ENCODE measurements around the gene MX2.

MX2 gene

DNA sequence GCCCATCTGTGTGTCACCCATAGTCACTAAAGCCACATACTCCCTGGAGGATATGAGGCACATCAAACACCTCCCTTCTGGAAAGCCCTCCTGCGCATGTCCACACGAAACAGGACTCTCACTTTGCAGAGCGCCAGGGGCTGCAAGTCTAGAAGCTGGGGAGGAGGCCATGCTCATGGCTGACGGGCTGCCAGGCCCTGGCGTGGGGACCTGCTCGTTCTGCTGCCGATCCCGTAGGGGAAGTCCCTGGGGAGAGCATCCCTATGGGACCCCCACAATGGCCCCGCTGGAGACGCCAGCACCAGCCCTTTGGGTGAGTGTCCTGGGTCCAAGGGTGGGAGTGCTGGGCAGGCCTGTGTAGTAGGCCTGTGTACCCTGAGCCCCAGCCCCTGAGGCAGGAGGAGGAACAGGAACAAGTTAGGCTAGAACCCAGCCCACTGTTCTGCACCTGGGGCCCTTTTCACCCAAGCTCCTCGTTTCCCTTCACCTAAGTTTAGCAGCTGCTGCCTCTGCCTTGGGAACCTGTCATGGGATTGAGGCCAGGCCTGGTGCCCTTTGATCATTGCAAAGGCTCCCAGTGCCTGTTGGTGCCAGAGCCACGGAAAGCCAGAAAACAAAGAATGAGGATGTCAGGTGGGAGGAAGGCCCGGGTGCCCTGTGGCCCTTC is 35.3 kb upstream of the MX2 start:
- TF ChIP-seq, protein P1, sequence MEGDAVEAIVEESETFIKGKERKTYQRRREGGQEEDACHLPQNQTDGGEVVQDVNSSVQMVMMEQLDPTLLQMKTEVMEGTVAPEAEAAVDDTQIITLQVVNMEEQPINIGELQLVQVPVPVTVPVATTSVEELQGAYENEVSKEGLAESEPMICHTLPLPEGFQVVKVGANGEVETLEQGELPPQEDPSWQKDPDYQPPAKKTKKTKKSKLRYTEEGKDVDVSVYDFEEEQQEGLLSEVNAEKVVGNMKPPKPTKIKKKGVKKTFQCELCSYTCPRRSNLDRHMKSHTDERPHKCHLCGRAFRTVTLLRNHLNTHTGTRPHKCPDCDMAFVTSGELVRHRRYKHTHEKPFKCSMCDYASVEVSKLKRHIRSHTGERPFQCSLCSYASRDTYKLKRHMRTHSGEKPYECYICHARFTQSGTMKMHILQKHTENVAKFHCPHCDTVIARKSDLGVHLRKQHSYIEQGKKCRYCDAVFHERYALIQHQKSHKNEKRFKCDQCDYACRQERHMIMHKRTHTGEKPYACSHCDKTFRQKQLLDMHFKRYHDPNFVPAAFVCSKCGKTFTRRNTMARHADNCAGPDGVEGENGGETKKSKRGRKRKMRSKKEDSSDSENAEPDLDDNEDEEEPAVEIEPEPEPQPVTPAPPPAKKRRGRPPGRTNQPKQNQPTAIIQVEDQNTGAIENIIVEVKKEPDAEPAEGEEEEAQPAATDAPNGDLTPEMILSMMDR (IDR thresholded peaks at IDR 0.05; ENCODE audit: extremely low read depth, missing control alignments): no peak

DNA sequence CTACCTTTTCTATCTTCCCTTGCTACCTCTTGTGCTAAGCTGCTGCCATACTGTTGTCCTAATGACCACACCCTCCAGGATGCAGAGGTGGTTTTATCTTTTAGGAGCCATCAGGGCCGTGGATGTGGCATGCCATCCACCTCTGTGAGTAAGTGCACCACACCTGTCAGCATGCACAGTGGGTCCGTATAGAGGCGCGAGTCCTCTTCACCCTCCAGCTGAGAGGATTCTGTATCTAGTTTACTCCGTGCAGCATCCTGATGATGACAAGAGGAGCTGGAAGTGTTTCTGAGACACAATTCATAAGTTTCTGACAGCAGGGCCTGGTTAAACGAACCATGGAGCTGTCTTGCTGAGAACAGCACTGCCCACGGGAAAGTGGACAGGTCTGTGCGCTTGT is 34.1 kb upstream of the MX2 start:
- DNase-seq (ENCODE audit: low spot score): no peak
- TF ChIP-seq, protein P1 (IDR thresholded peaks at IDR 0.05; ENCODE audit: extremely low read depth, missing control alignments): no peak

More for the DNA sequence above, 35.3 kb upstream of the MX2 start:
- DNase-seq (ENCODE audit: low spot score): no peak

DNA sequence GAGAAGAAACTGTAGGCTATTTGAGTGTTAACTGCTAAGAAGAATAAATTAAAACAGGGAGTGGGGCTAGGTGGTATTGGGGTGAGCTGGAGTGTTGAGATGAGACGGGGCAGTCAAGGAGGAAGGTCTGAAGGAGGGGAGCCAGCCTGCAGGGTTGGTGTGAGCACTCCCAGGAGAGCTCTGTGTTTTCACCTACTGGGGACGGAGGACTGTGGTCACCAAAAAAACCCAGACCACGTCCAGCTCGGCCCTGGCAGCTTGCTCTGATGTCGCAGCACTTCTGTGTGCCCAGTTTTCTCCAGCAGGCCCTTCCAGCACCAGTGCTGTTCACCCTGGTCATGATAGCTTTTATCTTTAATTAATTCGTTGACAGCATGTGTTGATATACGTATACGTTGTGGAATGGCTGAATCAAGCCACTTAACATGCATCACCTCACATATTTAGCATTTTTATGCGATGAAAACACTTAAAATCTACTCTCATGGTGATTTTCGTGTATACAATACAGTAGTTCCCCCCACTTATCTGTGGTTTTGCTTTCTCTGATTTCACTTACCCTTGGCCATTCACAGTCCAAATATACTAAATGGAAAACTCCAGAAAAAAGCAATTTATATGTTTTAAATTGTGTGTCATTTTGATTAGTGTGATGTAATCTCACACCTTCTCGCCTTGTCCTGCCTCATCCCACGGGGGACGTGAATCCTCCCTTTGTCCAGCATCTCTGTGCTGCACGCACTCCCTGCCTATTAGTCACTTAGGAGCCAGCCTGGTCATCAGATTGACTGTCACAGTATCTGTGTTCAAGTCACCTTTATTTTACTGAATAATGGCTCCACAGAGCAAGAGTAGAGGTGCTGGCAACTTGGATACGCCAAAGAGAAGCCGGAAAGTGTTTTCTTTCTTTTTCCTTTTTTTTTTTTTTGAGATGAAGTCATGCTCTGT is 32.9 kb upstream of the MX2 start:
- TF ChIP-seq, protein P1 (IDR thresholded peaks at IDR 0.05; ENCODE audit: extremely low read depth, missing control alignments): no peak
- no peak for DNase-seq (ENCODE audit: low spot score)

DNA sequence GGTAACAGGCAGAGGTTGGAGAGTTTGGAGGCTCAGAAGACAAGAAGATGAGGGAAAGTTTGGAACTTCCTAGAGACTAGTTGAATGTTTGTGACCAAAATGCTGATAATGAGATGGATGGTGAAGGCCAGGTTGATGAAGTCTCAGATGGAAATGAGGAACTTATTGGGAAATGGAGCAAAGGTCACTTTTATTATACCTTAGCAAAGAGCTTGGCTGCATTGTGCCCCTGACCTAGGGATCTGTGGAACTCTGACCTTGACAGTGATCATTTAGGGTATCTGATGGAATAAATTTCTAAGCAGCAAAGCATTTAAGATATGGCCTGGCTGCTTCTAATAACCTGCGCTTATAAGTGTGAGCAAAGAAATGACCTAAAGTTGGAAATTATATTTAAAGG is 28.1 kb upstream of the MX2 start:
- DNase-seq (ENCODE audit: low spot score): no peak
- TF ChIP-seq, protein P1 (IDR thresholded peaks at IDR 0.05; ENCODE audit: extremely low read depth, missing control alignments): no peak

DNA sequence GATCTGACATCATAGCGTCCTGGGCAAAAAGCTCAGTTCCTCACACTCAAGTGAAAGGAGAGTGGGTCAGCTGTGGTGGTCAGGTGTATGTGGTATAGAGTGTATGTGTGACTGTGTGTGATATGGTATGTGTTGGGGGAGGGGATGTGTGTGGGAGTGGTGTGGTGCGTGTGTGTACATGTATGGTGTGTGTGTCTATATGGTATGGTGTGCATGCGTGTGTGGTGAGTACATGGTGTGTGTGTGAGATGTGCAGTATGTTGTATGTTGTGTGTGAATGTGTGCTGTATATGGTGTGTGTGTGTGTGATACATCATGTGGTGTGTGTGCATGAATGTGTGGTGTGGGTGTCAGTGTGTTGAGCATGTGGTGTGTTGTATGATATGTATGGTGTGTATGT is 24.3 kb upstream of the MX2 start:
- TF ChIP-seq, protein P1 (IDR thresholded peaks at IDR 0.05; ENCODE audit: extremely low read depth, missing control alignments): no peak
- no peak for DNase-seq (ENCODE audit: low spot score)

DNA sequence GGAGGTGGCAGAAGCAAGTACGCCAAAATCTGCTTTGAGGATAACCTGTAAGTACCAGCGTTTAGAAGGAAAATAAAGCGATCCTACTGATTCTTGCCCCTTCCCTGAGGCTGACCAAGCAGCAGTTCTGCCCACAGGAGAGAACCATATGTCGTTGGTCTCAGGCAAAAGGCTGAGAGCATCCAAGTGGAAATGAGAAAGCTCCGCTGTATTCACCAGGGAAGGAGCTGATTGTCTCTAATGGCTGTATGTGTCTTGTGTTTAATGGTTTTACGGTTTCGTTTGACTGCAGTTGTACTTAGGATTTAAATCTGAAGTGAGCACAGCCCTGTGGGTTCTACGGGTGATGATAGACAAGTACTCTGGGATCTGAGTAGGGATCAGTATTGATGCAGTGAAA is 23.4 kb upstream of the MX2 start:
- TF ChIP-seq, protein P1 (IDR thresholded peaks at IDR 0.05; ENCODE audit: extremely low read depth, missing control alignments): no peak
- no peak for DNase-seq (ENCODE audit: low spot score)

DNA sequence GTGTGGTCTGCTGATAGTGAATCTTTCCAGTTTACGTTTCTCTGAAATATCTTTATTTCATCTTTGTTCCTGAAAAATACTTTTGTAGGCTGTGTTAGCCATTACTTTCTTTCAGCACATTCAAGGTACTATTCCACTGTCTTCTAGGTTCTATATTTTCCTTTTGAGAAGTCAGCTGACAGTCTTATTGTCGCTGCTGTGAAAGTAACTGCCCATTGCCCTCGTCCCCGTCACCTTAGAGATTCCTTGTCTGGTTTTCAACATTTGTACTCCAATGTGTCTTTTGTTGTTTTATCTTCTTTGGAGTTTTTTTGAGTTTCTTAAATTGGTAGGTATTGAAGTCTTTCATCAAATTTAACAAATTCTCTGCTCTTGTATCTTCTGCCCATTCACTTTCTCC is 19.8 kb upstream of the MX2 start:
- DNase-seq (ENCODE audit: low spot score): no peak
- TF ChIP-seq, protein P1 (IDR thresholded peaks at IDR 0.05; ENCODE audit: extremely low read depth, missing control alignments): no peak
